GM20000 (cell line): ENCODE data around the gene CDH8.

Experiments used
- DNase-seq: peaks from one replicate; pipeline ENCODE4 v3.0.0; 2012; ENCODE audit warnings: low spot score
- TF ChIP-seq, protein P1 (sequence below): IDR thresholded peaks from 2 replicates; pipeline ENCODE4 v1.5.1; 2012; ENCODE audit warnings: mild to moderate bottlenecking, control low read depth; ENCODE audit errors: extremely low read depth, missing control alignments

CDH8 gene

DNA sequence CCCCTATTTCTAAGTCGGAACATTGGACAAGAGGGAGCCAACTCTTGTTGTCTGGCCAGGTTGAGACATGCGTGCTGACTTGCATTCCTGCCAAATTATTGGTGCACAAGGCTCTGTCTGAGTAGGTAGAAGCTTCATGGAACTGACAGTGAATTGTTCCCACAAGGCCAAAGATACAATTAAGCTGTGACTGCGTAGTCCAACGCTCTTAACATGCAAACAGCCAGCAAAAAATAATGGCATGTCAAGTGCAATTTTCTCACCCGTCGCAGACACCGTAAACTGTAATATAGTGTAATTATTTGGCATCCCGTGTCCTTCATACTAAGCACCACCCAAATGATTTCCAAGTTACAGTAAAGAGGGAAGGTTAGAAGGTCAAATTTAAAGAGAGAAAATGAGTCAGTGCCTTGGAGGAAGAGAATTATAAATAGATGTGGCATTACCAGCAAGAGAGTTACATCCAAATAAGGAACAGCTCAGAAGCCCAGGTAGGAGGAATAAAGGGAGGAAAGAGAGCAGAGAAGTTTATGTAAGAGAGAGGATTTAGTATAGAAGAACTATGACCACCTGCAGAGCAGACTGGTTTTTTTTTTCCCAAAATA is 21.8 kb downstream of the CDH8 start:
- DNase-seq, result no peak
- TF ChIP-seq, protein P1, sequence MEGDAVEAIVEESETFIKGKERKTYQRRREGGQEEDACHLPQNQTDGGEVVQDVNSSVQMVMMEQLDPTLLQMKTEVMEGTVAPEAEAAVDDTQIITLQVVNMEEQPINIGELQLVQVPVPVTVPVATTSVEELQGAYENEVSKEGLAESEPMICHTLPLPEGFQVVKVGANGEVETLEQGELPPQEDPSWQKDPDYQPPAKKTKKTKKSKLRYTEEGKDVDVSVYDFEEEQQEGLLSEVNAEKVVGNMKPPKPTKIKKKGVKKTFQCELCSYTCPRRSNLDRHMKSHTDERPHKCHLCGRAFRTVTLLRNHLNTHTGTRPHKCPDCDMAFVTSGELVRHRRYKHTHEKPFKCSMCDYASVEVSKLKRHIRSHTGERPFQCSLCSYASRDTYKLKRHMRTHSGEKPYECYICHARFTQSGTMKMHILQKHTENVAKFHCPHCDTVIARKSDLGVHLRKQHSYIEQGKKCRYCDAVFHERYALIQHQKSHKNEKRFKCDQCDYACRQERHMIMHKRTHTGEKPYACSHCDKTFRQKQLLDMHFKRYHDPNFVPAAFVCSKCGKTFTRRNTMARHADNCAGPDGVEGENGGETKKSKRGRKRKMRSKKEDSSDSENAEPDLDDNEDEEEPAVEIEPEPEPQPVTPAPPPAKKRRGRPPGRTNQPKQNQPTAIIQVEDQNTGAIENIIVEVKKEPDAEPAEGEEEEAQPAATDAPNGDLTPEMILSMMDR, result no peak

GRCh38 chr16:62010186-62010585 is 26.1 kb downstream of the CDH8 start:
- no peak for DNase-seq
- TF ChIP-seq, protein P1, result no peak

DNA sequence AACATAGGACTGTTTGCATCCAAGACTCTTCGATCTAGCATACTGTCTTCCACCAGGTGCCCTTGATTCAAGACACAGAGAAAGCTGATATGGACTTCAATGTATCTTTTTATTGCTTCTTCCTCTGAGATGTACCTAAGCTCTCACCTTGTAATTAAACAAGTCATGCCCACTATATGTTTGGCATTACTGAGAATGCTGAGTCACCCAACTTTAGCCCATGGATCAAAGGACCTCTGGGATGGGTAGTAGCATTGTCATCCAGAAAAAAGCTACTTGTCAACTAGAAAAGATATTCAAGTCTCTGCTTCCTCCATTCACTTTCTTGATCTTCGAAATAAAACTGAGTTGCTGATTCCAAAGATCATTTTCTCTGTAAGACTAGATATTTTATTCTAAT is 37.8 kb downstream of the CDH8 start:
- DNase-seq, result no peak
- TF ChIP-seq, protein P1, result no peak

DNA sequence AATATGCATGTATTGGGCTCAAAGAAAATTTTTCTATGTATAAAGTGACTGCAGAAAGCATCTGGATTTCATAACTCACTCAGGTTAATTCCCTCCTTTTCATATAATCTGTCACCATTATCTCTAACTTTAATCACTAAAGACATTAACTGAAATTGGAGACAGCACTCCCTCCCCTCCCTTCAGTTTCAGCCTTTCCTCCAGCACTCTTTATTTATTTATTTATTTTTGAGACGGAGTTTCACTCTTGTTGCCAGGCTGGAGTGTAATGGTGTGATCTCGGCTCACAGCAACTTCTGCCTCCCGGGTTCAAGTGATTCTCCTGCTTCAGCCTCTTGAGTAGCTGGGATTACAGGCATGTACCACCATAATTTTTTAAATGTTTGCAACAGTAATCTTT is 43.1 kb downstream of the CDH8 start:
- DNase-seq, result no peak
- TF ChIP-seq, protein P1, result no peak

DNA sequence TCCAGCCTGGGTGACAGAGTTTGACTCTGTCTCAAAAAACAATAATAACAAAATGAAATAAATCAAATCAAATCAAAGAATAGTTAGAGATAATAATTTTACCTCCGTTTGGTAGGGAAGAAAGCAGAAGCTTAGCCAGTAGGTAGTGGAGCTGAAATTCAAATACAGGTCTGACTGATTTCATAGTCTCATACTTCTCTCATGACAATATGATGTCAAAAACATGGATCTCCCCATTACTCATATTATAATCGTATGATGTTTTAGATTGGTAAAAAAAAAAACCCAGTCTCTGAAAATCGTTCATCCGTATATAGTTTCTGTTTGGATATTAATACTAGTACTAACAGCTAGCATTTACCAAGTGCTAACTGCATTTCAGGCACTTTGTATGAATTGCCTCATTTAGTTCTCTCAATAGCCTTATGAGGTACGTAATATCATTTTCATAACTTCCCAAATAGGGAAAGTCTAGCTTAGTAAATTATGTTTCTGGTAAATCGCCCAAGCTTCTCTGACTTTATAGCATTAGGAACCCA is 48.7 kb downstream of the CDH8 start:
- TF ChIP-seq, protein P1, result no peak

DNA sequence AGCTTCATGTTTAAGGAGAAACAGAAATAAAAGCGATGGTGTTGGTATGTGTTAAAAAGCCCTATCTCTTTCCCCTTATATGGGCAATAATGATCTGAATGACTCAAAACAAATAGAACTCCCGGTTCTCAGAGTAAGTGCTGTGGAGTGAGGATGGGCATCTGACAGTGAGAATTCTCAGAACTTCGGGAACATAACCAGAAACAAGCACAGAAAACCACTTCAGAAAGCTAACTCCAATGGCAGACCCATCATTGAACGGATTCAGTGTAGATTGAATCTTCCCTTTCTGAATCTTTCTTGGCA is 67.2 kb downstream of the CDH8 start:
- no peak for DNase-seq
- TF ChIP-seq, protein P1, result no peak

More for the DNA sequence above, 48.7 kb downstream of the CDH8 start:
- DNase-seq, result no peak

- TF ChIP-seq, protein P1, result no peak
- DNase-seq, result no peak
Measured at GRCh38 chr16:61968242-61969076, 67.8 kb downstream of the CDH8 start.
